ENCODE results near the gene BRINP2.
A peak's percentile ranks its signal among the peaks of the same experiment; 100 is the strongest.

The BRINP2 gene

DNA sequence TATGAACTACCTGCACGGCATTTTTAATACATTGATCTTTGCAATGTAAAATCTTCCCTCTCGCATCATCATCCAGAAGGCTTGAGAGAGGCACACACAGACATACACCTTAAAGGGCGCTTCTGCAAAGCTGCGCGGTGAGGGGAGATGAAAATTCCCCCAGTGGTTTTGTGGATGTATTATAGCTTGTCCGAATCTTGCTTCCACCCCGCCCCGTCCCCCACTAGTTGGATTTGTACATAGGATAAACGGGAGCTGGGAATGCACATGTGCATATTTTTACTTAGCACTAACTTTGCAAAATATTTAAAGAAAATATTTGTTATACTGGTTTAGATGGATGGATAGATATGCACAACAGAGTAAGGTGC is 5.7 kb upstream of the BRINP2 start:
- no peak for DNase-seq

DNA sequence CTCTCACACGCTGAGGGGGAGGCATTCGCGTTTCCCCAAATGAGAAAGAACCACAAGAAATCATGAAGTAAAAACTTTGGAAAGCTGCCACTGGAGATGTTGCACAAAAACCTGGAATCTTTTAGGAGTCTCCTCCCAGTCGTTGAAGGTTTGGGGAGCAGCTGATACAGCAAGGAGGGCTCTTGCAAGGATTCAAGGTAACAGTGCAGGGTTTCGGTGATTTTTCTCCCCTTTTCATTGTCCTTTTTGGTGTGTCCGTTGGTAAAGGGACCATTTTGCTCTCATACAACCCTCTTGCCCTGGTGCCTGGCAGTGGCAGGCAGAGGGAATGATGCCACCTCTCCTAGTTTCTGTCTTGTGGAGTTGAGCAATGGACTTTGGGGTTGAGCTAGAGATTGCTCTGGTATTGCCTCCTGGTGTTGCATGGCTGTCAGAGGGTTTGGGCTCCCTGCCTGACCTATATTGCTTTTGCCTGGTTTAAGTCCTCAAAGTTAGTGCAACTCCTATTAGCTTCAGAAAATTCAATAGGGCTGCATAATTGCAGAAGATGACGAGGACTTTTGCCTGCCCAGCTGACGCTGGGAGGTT is 872 bp downstream of the BRINP2 start:
- no peak for DNase-seq

DNA sequence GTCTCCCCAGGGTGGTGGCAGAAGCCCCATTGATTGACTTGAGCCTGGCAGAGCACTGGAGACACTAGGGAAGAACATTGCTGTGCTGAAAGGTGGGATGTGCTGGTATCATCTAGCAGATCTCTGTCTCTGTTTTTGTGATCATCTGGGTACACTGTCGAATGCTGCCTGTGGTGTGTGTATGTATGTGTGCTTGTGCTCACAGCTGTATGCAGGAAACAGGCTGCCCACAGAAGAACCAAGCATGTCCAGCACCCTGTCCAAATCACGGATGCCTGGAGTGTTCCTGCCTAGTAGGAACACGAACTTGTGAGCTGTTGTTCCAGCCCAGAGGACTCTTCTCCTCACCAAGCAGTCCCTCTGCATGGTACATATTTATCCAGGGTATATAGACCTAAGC is 1.5 kb downstream of the BRINP2 start:
- DNase-seq, result no peak

DNA sequence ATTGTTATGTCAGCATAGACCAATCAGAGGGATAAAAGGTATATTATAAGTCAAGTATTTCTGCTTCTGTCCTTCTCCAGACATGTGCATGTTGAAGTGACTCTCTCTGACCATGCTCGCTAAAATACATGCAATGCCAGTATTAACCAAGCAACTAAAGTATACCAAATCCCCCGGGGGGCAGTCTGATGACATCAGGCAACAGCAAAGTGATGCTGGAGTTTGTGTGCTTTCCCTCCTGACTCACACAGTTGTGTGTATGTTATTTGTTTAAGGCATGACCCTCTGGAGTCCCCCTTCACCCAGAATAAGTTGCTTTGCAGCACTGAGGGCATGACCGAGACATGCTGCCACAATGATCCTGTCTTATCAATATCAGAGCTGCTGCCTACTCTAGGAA is 2.1 kb downstream of the BRINP2 start:
- DNase-seq, result no peak

DNA sequence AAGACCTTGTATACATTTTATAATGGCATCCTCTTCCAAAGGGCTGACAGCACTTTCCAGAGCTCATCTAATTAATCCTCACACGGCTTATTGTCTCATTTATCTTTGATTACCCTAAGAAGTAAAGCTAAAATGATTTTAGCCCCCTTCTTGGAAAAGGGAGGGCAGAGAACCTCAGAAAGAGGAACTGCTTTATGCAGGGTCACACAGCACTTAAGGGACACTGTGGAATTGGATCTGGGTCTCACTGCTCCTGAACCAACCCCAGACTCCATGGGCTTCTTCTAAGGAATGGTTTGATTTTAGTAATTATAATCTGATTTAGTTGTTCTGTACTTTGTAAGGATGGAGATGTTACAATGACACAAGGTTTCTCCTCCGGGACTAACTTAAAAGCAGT is 3.2 kb downstream of the BRINP2 start:
- no peak for DNase-seq

DNA sequence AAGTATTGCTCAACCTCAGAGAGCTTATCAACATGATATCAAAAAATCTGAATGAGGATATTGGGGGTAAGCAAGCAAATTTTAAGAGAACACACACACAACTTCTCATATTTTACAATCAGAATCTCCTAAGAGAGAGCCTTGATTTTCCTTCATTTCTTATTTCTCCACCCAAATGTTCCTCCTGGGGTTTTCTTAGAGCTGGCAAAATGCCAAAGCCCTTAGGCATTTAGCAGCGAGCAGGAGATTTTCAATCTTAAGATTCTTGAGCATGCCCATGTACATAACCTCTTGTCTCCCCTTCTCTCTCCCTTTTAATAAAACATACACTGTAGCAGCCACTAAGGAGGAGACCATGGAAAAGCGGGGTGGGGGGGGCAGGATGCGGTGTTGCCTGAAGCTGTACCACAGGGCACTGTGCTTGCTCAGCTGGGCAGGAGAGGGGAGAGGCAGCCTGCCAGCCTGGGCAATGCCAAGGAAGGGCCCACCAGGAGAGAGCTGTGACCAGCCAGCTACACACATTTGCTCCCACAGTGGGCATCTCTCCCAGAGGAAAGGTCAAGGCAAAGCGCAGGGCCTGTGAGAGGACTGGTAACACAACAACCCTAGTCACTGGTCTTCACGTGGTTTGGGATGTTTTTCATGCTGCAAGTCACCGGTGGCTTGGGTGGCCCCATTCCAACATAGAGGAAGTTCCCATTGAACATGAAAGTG is 4.3 kb downstream of the BRINP2 start:
- DNase-seq, result no peak

DNA sequence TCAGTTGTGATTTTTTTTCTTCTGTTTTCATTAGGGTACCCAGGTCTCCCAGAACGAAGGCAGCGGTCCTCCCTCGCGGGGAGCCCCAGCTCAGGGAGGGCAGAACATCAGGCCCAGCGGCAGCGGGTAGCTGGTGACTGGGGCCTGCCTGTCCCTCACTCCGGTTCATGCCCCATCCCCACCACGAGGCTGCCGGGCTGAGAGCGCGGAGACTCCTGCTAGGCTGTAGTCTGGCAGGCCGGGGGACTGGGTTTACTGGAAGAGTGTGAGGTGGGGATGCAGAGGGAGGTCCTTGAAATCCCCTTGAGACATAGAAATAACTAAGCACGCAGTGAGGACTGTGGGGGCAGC is 10.5 kb downstream of the BRINP2 start:
- DNase-seq, result no peak

DNA sequence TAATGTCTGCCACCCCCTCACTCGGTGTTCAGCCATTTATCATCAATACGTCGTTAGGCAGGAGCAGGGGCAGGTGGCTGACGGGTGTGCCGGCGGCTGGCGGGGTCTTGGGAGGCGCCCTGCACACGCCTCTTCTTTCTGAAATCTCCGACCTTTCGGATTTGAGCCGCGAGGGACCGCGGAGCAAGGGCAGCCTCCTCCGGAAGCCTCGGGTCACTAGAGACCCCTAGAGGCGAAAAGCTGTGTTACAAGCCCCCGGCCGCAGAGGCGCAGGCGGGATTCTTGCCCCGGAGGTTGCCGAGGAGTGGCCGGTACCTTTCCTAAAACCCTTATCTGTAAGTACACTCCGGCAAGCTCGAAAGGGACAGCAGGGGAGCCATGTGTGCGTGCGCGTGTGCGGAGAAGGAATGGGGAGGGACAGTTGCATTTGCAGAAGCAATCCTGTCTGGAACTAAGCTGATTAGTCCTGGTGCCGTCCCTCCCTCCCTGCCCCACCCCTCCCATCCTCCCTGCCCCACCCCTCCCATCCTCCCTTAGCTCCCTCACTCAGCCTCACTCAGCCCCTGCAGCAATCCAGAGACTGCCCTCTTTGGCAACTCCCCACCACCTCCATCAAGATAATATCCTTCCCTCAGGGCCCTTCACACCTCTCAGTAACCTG is 11.0 kb downstream of the BRINP2 start:
- peak; percentile 64 for DNase-seq

DNA sequence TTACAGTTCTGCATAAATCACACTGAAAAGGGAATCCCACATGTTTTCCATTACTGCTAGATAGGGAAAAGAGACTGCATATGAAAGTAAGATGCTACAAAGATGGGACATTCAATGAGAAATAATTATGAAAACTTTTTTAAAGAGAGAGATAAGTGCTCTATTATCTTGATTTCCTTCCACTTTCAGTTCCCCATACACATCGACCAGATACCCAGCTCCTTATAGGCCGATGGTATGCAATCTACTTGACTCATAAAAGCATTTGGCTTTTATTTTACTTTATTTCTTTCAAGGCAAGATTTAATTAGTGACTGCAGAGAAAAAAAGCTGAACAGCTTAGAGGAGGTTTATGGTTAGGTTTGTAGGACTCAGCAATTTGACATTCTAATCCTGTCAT is 13.1 kb downstream of the BRINP2 start:
- no peak for DNase-seq

DNA sequence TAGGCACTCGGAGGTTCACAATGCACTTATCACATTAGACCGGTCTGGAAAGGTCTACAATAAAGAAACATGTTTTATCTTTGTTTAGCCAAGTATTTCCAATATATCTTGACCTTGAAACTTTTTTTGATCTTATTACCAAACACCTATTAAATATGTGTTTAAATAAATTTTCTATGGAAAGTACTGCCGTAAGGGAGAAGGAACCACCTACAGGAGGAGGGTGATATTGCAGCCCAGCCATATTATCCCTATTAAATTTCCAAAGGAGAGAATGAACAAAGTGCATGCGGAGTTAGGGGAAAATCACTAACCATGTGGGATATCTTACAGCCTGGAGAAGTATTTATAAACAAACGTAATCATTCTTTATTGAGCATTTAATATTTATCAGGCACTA is 14.5 kb downstream of the BRINP2 start:
- DNase-seq, result no peak

DNA sequence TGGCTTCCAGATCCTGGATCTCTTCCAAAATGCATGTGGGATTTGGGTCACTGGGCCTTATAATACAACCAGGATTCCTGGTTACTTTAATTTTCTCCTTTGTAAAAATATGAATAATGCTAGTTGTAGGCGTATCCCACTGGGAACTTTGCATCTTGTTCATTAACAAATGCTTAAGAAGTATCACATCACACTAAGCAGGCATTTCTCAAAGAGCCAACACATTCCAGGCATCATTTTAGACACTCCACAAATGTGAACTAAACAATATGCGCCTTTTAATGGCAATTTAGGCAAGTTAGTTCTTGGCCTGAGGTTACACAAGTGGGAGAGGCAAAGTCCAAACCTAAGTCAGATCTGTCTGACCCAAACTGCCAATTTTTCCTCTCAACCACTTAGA is 15.9 kb downstream of the BRINP2 start:
- no peak for DNase-seq

DNA sequence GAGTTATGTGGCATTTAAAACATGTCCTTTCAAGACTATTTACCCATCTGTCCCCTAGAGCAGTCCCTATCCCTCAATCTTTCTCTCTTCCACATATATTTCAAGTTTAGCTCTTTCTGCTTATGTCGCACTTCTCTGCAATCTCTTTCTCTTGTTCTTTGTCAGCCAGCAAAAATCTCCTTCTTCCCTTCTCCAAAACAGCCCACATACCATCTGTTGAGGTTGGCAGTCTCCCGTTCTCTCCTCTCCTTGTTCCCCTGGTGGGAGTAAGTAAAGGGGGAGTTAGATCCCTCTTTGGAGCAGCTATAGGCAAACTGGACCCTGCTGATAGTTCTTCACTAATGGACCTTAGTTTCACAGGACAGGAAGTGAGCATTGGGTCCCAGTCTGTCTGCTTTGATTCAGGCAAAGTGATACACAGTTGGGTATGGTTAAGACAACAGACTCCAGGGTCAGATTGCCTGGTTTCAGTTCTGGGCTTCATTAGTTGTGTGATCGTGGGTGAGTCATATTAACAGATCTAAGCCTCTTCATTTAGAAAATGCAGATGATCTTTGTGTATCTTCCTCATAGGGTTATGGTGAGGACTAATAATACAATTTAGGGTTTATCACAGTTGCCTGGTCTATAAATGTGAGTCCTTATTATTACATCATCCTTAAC is 19.7 kb downstream of the BRINP2 start:
- no peak for DNase-seq

DNA sequence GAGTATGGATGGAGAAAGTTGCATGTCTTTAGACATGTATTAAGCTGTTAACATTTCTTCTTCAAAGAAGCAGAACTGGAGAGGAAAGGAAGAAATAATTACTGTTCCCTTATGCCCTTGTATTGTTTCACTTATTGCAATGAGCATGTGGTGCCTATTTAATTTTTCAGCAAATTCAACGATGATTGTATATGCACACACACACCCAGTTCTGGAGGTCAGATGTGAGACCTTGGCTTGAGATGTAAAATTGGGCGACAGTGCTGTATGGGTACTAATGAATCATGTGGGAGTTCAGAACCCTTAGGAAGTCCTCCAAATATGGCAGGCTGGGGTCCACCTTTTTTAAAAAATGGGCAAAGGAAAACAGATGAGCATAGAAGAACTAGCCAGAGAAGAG is 27.5 kb downstream of the BRINP2 start:
- no peak for DNase-seq

DNA sequence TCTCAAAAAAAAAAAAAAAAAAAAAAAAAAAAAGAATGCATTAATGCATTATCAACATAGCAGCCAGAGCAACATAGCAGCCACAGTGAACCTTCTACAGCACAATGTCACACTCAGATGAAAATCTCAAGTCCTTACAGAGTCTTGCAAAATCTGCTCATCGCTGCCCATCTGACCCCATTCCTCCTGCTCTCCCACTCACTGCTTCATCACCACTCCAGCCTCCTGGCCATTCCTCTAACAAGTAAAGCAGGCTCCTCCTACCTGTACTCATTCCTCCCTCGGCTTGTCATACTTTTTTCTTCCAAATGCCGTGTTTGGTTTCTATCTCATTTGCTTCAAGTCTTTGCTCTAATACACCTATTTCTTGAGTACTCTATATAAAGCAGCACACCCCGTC is 29.5 kb downstream of the BRINP2 start:
- DNase-seq, result no peak

DNA sequence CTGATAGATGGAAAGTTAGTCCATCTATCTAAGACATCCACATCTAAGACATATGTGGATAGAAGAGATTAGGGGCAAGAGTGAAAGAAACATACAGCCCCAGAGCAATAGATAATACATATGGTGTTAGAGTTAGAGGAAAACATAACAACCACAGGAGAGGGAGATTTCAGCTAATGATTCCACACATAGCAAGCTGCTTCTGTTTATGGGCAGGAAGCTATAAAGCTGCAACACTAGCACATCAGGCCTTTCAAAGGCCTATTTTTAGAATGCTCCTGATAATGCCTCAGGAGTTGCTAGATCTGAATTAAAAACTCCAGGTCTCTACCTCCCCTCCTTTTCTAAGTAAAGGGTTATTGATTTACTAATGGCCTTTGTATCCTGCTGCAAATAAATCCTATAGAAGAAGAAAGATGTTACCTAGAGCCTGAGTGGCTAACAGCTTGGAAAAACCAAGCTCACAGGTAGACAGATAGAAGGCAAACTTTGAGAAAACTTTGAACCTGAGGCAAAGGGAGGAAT is 36.1 kb downstream of the BRINP2 start:
- DNase-seq, result no peak

DNA sequence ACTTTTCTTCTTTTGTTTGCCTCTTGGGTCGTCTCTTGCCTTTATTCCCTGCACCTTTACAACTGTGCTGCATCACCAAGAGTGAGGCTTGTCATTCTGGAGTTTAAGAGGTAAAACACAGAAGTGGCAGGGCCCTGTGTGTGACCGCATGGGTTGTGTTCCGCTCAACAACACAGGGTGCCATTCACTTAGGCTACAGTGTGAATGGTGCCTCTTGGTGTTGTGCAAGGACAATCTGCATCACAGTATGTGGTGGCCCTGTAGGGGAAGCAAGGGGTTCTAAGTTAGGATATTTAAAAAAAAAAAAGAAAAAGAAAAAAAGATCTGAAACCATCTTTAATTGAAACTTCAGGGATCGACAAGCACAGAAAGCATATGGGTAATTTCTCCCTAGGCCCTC is 38.2 kb downstream of the BRINP2 start:
- no peak for DNase-seq

DNA sequence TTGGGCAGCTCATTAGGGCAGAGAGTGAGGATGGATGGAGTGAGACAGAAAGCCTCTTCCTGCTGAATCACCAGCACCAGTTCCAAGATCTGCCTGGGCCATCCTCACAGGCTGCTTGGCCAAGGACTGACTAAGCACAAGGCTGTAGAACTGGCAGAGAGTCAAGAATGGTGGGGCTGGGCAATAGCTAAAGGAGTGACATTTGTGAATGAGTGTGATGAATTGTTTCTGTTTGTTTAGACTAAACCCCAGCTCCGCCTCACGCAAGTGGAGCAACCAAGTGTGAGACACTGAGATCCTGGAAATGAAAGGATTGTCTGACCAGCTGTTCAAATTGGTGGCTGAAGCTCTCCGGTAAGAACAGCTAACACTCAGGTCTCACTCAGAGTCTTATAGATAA is 38.6 kb downstream of the BRINP2 start:
- DNase-seq, result peak; percentile 75

DNA sequence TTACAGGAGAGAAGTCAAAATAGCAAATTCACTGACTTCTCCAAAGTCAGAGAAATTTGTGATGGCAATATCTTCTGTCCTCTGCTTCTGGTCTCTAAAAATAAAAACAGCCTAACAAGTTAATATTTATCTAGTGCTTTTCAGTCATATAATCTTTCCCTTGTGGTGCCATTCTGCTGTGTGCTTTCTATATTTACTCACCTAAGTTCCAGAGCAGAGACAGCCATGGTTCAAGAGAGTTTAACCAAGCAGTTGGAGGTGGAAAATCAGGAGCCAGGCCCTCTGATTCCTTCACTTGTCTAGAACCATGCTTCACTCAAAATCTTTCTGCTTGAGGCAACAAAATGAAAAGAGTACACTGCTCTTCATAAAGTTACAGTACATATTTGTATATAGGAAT is 39.3 kb downstream of the BRINP2 start:
- no peak for DNase-seq

DNA sequence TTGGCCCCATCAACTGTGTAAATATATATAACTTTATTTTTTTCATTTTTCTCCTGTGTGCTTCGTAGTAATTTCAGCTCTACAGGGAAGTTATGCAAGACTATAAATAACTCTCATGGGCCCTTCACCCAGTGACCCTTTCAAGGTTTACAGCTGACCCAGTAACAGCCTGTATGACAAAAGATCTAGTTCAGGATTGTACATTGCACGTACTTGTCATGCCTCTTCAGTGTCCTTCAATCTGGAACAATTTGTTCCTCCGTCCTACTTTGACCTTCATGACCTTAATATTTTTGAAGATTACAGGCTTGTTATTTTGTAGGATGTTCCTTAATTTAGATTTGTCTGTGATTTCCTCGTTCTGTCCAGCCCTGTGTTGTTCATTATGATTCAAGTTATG is 40.5 kb downstream of the BRINP2 start:
- DNase-seq, result no peak

DNA sequence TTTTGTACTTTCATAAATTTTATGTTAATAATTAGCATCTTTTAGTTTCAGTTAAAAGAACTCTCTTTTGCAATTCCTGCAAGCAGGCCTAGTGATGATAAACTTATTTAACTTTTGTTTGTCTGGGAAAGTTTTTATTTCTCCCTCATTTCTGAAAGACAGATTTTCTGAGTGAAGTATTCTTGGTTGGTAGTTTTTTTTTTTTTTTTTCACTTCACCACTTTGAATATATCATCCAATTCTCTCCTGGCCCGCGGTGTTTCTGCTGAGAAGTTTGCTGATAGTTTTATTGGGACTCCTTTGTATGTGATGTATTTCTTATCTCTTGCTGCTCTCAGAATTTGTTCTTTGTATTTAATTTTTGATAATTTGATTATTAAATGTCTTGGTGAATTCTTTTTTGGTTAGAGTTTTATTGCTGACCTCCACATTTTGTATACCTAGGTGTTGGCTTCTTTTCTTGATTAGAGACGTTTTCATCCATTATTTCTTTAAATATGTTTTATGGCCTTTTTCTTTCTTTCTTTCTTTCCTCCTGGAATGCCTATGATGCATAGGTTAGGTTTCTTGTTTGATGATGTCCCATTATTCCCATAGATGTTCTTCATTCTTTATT is 45.9 kb downstream of the BRINP2 start:
- no peak for DNase-seq

DNA sequence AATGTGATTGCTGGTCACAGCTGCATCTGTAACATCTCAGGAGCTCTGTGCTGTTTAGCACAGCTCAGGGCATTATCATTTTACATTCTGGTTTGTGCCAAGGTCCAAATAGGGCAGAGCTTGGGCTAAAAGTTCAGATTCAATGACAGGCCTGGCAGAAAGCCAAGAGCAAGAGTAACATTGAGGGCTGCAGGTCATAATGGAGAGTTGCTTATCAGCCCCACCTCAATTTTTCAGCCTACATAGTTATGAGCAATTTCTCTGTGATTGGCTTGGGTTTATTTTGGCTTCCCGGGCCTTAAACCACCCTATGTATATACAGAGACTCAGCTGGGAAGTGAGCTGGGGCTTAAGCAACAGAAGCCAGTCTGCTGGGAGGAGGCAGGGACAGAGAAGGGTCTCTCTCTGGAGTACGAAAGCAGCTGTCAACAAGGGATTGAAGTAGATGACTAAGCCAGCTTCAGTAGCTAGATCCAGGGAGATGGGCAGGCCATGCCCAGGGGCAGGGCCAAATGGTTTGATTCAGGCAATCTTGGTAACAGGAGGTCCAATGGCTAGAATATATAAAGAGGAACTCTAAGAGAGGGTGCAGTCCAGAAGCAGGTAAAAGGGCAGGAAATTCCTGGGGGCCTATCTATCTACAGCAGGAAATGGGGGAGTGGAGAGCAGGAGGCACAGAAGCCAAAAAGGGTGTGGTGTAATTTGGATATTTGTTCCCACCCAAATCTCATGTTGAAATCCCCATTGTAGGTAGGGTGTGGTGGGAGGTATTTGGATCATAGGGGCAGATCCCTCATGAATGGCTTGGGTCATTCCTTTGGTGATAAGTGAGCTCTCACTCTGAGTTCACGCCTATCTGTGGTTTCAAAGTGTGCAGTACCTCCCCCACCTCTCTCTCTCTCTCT is 49.0 kb downstream of the BRINP2 start:
- DNase-seq, result no peak

DNA sequence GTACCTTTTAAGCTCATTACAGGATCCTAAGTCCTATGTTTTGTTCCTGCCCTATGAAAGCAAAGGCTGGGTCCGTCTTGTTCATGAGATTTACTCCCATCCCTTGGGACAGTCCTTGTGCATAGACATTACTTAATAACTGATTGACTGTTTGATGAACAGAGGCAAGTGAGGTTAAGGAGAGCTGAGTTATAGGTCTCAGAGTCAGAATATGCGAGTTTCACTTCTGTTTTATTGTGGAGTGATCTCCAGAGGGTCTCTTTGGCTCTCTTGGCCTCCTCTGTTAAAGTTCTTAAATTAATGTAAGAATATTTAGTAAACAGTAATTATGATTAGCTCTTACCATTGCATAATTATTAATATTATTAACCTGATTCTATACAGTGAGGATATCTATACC is 52.6 kb downstream of the BRINP2 start:
- DNase-seq, result no peak

Data from NCI-H774 (cell line).